ENCODE results near the gene ZNF446.

The ZNF446 gene

GRCh38 chr19:58513694-58514563 lies 37.8 kb downstream of the ZNF446 start:
- Histone ChIP-seq H3K27me3 (ENCODE audit: insufficient read depth, low read length, poor library complexity) (no peaks in the 10 kb centered on the region), H2AFZ (ENCODE audit: low read depth, low read length) (peak overlapping the region; percentile 69), H3K4me1 (ENCODE audit: insufficient read depth, low read length) (peaks cover 55% of the 10 kb centered on the region), H3K4me2 (ENCODE audit: insufficient read depth, low read length) (peak overlapping the region; percentile 98), H3K79me2 (ENCODE audit: insufficient read depth, low read length) (peaks cover 48% of the 10 kb centered on the region), H3K4me3 (ENCODE audit: low read depth in 1 of 2, low read length in 2 of 2) (peak overlapping the region; percentile 56 to 94; a peak in 3 of 4 replicates), H3K9me3 (ENCODE audit: insufficient read depth, low read length, severe bottlenecking) (no peaks in the 10 kb centered on the region), H3K27ac (ENCODE audit: low read length) (peak overlapping the region; percentile 91), H3K36me3 (ENCODE audit: insufficient read depth, low read length) (peaks cover 29% of the 10 kb centered on the region), H4K20me1 (ENCODE audit: insufficient read depth, low read length) (peaks cover 21% of the 10 kb centered on the region), H3K9ac (ENCODE audit: low read depth, low read length) (peak overlapping the region; percentile 79)
- DNase-seq (peak; percentile 96), ATAC-seq (ENCODE audit: insufficient read depth, low read depth) (peak; percentile 88)
- peak; percentile 99 for TF ChIP-seq CTCF (IDR thresholded peaks at IDR 0.05; ENCODE audit: borderline replicate concordance, extremely low read depth, low read length, poor library complexity, severe bottlenecking)
- TF ChIP-seq EZH2 (IDR thresholded peaks at IDR 0.05; ENCODE audit: borderline replicate concordance, low read depth, low read length, severe bottlenecking) = no peak

GRCh38 chr19:58514564-58515022 lies 38.4 kb downstream of the ZNF446 start:
- Histone ChIP-seq H2AFZ (ENCODE audit: low read depth, low read length) (peak overlapping the region; percentile 9; the same call in 1 of the 2 replicates), H3K27ac (ENCODE audit: low read length) (peak overlapping the region; percentile 91), H3K4me3 (ENCODE audit: low read depth in 1 of 2, low read length in 2 of 2) (peak overlapping the region; percentile 56 to 94; a peak in 3 of 4 replicates), H3K36me3 (ENCODE audit: insufficient read depth, low read length) (peaks cover 29% of the 10 kb centered on the region), H3K79me2 (ENCODE audit: insufficient read depth, low read length) (peaks cover 54% of the 10 kb centered on the region), H3K27me3 (ENCODE audit: insufficient read depth, low read length, poor library complexity) (no peaks in the 10 kb centered on the region), H4K20me1 (ENCODE audit: insufficient read depth, low read length) (peaks cover 21% of the 10 kb centered on the region), H3K4me1 (ENCODE audit: insufficient read depth, low read length) (peaks cover 55% of the 10 kb centered on the region), H3K9ac (ENCODE audit: low read depth, low read length) (peak overlapping the region; percentile 79), H3K9me3 (ENCODE audit: insufficient read depth, low read length, severe bottlenecking) (no peaks in the 10 kb centered on the region), H3K4me2 (ENCODE audit: insufficient read depth, low read length) (peak overlapping the region; percentile 98)
- ATAC-seq (ENCODE audit: insufficient read depth, low read depth) (no peak), DNase-seq (no peak)
- no peak for TF ChIP-seq CTCF (IDR thresholded peaks at IDR 0.05; ENCODE audit: borderline replicate concordance, extremely low read depth, low read length, poor library complexity, severe bottlenecking)
- no peak for TF ChIP-seq EZH2 (IDR thresholded peaks at IDR 0.05; ENCODE audit: borderline replicate concordance, low read depth, low read length, severe bottlenecking)

- Histone ChIP-seq H3K4me3 (ENCODE audit: low read depth in 1 of 2, low read length in 2 of 2) (0 out of 4 replicates have a peak overlapping the region, but pooled peaks of 1 of the 2 experiments have one; percentile 39), H3K79me2 (ENCODE audit: insufficient read depth, low read length) (peaks cover 58% of the 10 kb centered on the region), H3K4me1 (ENCODE audit: insufficient read depth, low read length) (peaks cover 58% of the 10 kb centered on the region), H3K36me3 (ENCODE audit: insufficient read depth, low read length) (peaks cover 29% of the 10 kb centered on the region), H4K20me1 (ENCODE audit: insufficient read depth, low read length) (peaks cover 21% of the 10 kb centered on the region), H3K4me2 (ENCODE audit: insufficient read depth, low read length) (peak overlapping the region; percentile 98), H3K9ac (ENCODE audit: low read depth, low read length) (peak overlapping the region; percentile 79), H2AFZ (ENCODE audit: low read depth, low read length) (no peak overlapping the region), H3K27me3 (ENCODE audit: insufficient read depth, low read length, poor library complexity) (no peaks in the 10 kb centered on the region), H3K9me3 (ENCODE audit: insufficient read depth, low read length, severe bottlenecking) (no peaks in the 10 kb centered on the region), H3K27ac (ENCODE audit: low read length) (0 out of 2 replicates have a peak overlapping the region, but pooled peaks have one; percentile 25)
- ATAC-seq (ENCODE audit: insufficient read depth, low read depth) (no peak), DNase-seq (no peak)
- TF ChIP-seq EZH2 (IDR thresholded peaks at IDR 0.05; ENCODE audit: borderline replicate concordance, low read depth, low read length, severe bottlenecking) = no peak
- no peak for TF ChIP-seq CTCF (IDR thresholded peaks at IDR 0.05; ENCODE audit: borderline replicate concordance, extremely low read depth, low read length, poor library complexity, severe bottlenecking)
Measured at GRCh38 chr19:58515259-58515658, 39.1 kb downstream of the ZNF446 start.

Measured in DND-41 (cell line).